NT2/D1 (cell line): ENCODE results near the gene TSSK2.

Experiments used
- DNase-seq: peaks from one replicate; pipeline ENCODE4 v3.0.0-alpha.2; 2011; ENCODE audit warnings: low read depth, low spot score
- H3K27me3 ChIP-seq: 2 replicates; pipeline ENCODE4 v1.6.0; 2011; ENCODE audit warnings: mild to moderate bottlenecking; ENCODE audit not compliant: insufficient read length, insufficient read depth
- H3K36me3 ChIP-seq: 2 replicates; pipeline ENCODE4 v1.6.1; 2011; ENCODE audit warnings: mild to moderate bottlenecking, low read length, mixed read lengths; ENCODE audit not compliant: insufficient read depth, insufficient read length
- H3K4me1 ChIP-seq: 2 replicates; pipeline ENCODE4 v1.5.1; 2011; ENCODE audit not compliant: insufficient read depth, insufficient read length
- H3K4me3 ChIP-seq: 2 replicates; pipeline ENCODE4 v1.5.1; 2011; ENCODE audit warnings: low read depth; ENCODE audit not compliant: insufficient read length
- H3K9ac ChIP-seq: 2 replicates; pipeline ENCODE4 v1.6.0; 2011; ENCODE audit warnings: low read depth; ENCODE audit not compliant: insufficient read length
- H3K9me3 ChIP-seq: 2 replicates; pipeline ENCODE4 v1.5.1; 2011; ENCODE audit warnings: mild to moderate bottlenecking, low read length; ENCODE audit not compliant: insufficient read depth
- SUZ12 ChIP-seq: IDR thresholded peaks from 2 replicates; pipeline ENCODE4 v1.6.1; 2011; ENCODE audit not compliant: insufficient read length, insufficient read depth; ENCODE audit errors: extremely low read depth
- YY1 ChIP-seq: IDR thresholded peaks from 2 replicates; pipeline ENCODE4 v1.6.1; 2011; ENCODE audit not compliant: insufficient read length, insufficient read depth
- ZNF274 ChIP-seq: IDR thresholded peaks from 2 replicates; pipeline ENCODE4 v1.6.1; 2011; ENCODE audit warnings: mild to moderate bottlenecking, low read depth, low read length

The TSSK2 gene

GRCh38 chr22:19086417-19086816 lies 44.7 kb upstream of the TSSK2 start:
- TF ChIP-seq YY1 (no peak), SUZ12 (no peak), ZNF274 (no peak)
- no peaks in the 10 kb centered on the region for H3K27me3 ChIP-seq
- H3K9me3 ChIP-seq, result peaks cover 4% of the 10 kb centered on the region; the same call in 1 of the 2 replicates
- DNase-seq, result no peak
- no peak overlapping the region for H3K9ac ChIP-seq
- peaks cover 2% of the 10 kb centered on the region for H3K4me1 ChIP-seq
- no peak overlapping the region for H3K4me3 ChIP-seq
- H3K36me3 ChIP-seq, result peaks cover 20% of the 10 kb centered on the region

DNA sequence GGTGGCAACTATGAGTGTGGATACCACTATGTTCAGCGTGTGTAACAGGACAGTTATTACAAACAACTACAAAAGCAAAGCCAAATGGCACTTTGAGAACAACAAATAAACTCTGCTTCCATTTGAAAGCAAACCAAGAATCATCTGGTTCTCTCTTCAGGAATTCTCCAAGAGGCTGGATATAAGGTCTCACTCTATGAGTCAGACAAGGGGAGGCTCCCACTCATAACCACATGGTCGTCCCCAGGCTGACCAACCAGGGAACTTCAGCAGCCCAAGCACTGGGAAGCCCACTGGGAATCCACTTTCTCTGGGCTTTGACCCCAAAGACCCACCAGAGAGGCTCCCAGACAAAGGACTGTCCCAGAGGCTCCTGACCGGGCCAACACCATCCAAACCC lies 44.2 kb upstream of the TSSK2 start:
- Histone ChIP-seq H3K9ac (no peak overlapping the region), H3K4me3 (no peak overlapping the region), H3K9me3 (peaks cover 4% of the 10 kb centered on the region; the same call in 1 of the 2 replicates), H3K27me3 (no peaks in the 10 kb centered on the region), H3K4me1 (peaks cover 2% of the 10 kb centered on the region), H3K36me3 (peaks cover 20% of the 10 kb centered on the region)
- TF ChIP-seq ZNF274 (no peak), SUZ12 (no peak), YY1 (no peak)
- DNase-seq, result no peak

GRCh38 chr22:19088866-19089595 lies 42.1 kb upstream of the TSSK2 start:
- Histone ChIP-seq H3K4me3 (no peak overlapping the region), H3K36me3 (peaks cover 17% of the 10 kb centered on the region), H3K9me3 (peaks cover 4% of the 10 kb centered on the region; the same call in 1 of the 2 replicates), H3K4me1 (peaks cover 2% of the 10 kb centered on the region), H3K9ac (no peak overlapping the region), H3K27me3 (no peaks in the 10 kb centered on the region)
- no peak for TF ChIP-seq ZNF274
- no peak for TF ChIP-seq SUZ12
- TF ChIP-seq YY1, result no peak
- no peak for DNase-seq

- H3K27me3 ChIP-seq, result no peaks in the 10 kb centered on the region
- peaks cover 15% of the 10 kb centered on the region for H3K36me3 ChIP-seq
- H3K9ac ChIP-seq, result no peak overlapping the region
- peaks cover 2% of the 10 kb centered on the region for H3K4me1 ChIP-seq
- peaks cover 3% of the 10 kb centered on the region; the same call in 1 of the 2 replicates for H3K9me3 ChIP-seq
- DNase-seq, result no peak
- no peak overlapping the region for H3K4me3 ChIP-seq
- TF ChIP-seq YY1 (no peak), SUZ12 (no peak), ZNF274 (no peak)
Measured at GRCh38 chr22:19090183-19090582, 40.9 kb upstream of the TSSK2 start.

- Histone ChIP-seq H3K9me3 (no peaks in the 10 kb centered on the region), H3K27me3 (no peaks in the 10 kb centered on the region), H3K4me3 (no peak overlapping the region), H3K9ac (no peak overlapping the region), H3K36me3 (peaks cover 12% of the 10 kb centered on the region), H3K4me1 (peaks cover 2% of the 10 kb centered on the region)
- TF ChIP-seq ZNF274 (no peak), SUZ12 (no peak), YY1 (no peak)
- DNase-seq, result no peak
Measured at GRCh38 chr22:19090586-19091127, 40.5 kb upstream of the TSSK2 start.

GRCh38 chr22:19092725-19093124 lies 38.4 kb upstream of the TSSK2 start:
- Histone ChIP-seq H3K36me3 (peaks cover 8% of the 10 kb centered on the region), H3K9ac (no peak overlapping the region), H3K27me3 (no peaks in the 10 kb centered on the region), H3K4me3 (no peak overlapping the region), H3K9me3 (no peaks in the 10 kb centered on the region), H3K4me1 (peaks cover 2% of the 10 kb centered on the region)
- TF ChIP-seq SUZ12 (no peak), YY1 (no peak), ZNF274 (no peak)
- DNase-seq, result no peak

DNA sequence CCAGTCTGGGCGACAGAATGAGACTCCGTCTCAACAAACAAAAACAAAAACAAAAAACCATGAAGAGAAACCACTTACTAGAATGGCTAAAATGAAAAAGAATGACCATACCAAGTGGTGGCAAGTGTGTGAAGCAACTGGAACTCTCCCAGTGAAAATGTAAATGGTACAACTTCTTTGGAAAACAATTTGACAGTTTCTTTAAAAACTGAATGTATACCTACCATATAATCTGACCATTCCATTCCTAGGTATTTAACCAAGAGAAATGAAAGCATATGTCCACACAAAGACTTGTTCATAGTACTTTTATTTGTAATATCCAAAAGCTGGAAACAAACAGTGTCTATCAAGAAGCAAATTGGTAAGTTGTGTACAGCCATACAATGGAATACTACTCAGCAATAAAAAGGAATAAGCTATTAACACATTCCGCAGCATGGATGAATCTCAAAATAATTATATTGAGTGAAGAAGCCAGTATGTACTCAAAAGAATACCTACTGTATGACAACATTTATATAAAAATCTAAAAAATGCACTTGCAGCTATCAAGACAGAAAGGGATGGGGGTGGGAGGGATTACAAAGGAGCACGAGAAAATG lies 36.6 kb upstream of the TSSK2 start:
- DNase-seq, result no peak
- H3K4me3 ChIP-seq, result no peak overlapping the region
- H3K27me3 ChIP-seq, result no peaks in the 10 kb centered on the region
- TF ChIP-seq SUZ12 (no peak), ZNF274 (no peak), YY1 (no peak)
- no peaks in the 10 kb centered on the region for H3K9me3 ChIP-seq
- H3K9ac ChIP-seq, result no peak overlapping the region
- no peaks in the 10 kb centered on the region for H3K4me1 ChIP-seq
- peaks cover 14% of the 10 kb centered on the region for H3K36me3 ChIP-seq
